ELF-1 (cell line): ENCODE data around the gene TFPI.

Experiments
- DNase-seq: peaks from one replicate; pipeline ENCODE4 v3.0.0-alpha.2; 2016; ENCODE audit warnings: low read depth, low spot score

TFPI gene

GRCh38 chr2:187504312-187504921 lies 49.8 kb downstream of the TFPI start:
- DNase-seq: peak; percentile 19

- no peak for DNase-seq
Measured at GRCh38 chr2:187503700-187504099, 50.5 kb downstream of the TFPI start.

- DNase-seq: no peak
Measured at GRCh38 chr2:187502467-187502866, 51.8 kb downstream of the TFPI start.

- DNase-seq: peak; percentile 30
Measured at GRCh38 chr2:187500585-187501359, 53.5 kb downstream of the TFPI start.

GRCh38 chr2:187499941-187500532 lies 54.2 kb downstream of the TFPI start:
- no peak for DNase-seq

GRCh38 chr2:187497858-187498463 lies 56.3 kb downstream of the TFPI start:
- no peak for DNase-seq

GRCh38 chr2:187497140-187497539 lies 57.1 kb downstream of the TFPI start:
- no peak for DNase-seq

- no peak for DNase-seq
Measured at GRCh38 chr2:187495324-187495723, 58.9 kb downstream of the TFPI start.

- no peak for DNase-seq
Measured at GRCh38 chr2:187493877-187494568, 60.2 kb downstream of the TFPI start.

GRCh38 chr2:187493180-187493579 lies 61.1 kb downstream of the TFPI start:
- no peak for DNase-seq

GRCh38 chr2:187486241-187486640 lies 68.0 kb downstream of the TFPI start:
- no peak for DNase-seq

GRCh38 chr2:187485523-187485922 lies 68.7 kb downstream of the TFPI start:
- no peak for DNase-seq

GRCh38 chr2:187483537-187483936 lies 70.7 kb downstream of the TFPI start:
- DNase-seq: no peak

GRCh38 chr2:187482796-187483195 lies 71.4 kb downstream of the TFPI start:
- no peak for DNase-seq

- no peak for DNase-seq
Measured at GRCh38 chr2:187481543-187481942, 72.7 kb downstream of the TFPI start.

GRCh38 chr2:187478719-187479118 lies 75.5 kb downstream of the TFPI start:
- DNase-seq: no peak

- DNase-seq: no peak
Measured at GRCh38 chr2:187477051-187477450, 77.2 kb downstream of the TFPI start.

- DNase-seq: no peak
Measured at GRCh38 chr2:187475499-187476248, 78.6 kb downstream of the TFPI start.

GRCh38 chr2:187470698-187471097 lies 83.5 kb downstream of the TFPI start:
- no peak for DNase-seq

GRCh38 chr2:187469538-187469937 lies 84.7 kb downstream of the TFPI start:
- no peak for DNase-seq

- no peak for DNase-seq
Measured at GRCh38 chr2:187468262-187468661, 86.0 kb downstream of the TFPI start.
